Peyer's patch (tissue), 4 donors: ENCODE measurements around the gene EPB41L1.

Experiments used
- CTCF ChIP-seq, 6 experiments: fragments of 450-650 bp in 4 of 6; fragments of 200-600 bp in 2 of 6; sonication (generic) in 1 of 6; IDR thresholded peaks; one replicate each; pipeline ENCODE4 v1.5.1; 2017 to 2019; ENCODE audit warnings: antibody characterized with exemption in 6 of 6, mild to moderate bottlenecking in 3 of 6, moderate library complexity in 1 of 6
- POLR2A ChIP-seq, 2 donors: fragments of 450-650 bp; IDR thresholded peaks; one replicate each; pipeline ENCODE4 v1.5.1; 2017; ENCODE audit warnings: antibody characterized with exemption in 2 of 2, mild to moderate bottlenecking in 2 of 2, moderate library complexity in 2 of 2

DNA sequence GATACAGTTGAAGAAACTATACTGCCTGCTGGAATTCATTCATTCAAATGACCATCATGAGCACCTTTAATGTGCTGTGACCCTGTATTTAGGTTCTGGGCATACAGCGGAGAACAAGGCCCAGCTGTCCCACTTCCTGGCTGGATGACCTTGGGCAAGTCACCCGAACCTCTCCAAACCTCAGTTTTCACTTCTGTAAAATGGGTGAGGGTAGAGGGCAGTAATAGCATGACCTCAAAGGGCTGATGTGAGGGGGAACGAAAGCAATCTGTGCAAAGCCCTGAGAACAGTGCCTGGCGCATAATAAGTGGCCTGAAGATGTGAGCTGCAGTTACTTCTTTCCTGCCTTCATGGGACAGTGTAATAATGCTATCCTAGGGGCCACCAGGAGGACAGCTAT, 61.2 kb downstream of the EPB41L1 start:
- no peak for TF ChIP-seq CTCF (IDR thresholded peaks at IDR 0.05)
- TF ChIP-seq POLR2A (IDR thresholded peaks at IDR 0.05) = no peak
